HTR-8/SVneo (cell line): ENCODE results near the gene ADPRHL1.
"Not testable (repeated sequence)": the region's sequence is repeated elsewhere in the genome, so short reads cannot be mapped to it uniquely, and the experiment has no call there.

Source experiments
- DNase-seq: peaks from one replicate; pipeline ENCODE4 v3.0.0; 2011; ENCODE audit warnings: low spot score, mixed read lengths; ENCODE audit not compliant: insufficient read length
- FAIRE-seq: peaks from 2 replicates; lab custom pipeline; 2011; peaks lifted over from hg19 to GRCh38; lab: Jason Lieb, UNC

ADPRHL1 gene

DNA sequence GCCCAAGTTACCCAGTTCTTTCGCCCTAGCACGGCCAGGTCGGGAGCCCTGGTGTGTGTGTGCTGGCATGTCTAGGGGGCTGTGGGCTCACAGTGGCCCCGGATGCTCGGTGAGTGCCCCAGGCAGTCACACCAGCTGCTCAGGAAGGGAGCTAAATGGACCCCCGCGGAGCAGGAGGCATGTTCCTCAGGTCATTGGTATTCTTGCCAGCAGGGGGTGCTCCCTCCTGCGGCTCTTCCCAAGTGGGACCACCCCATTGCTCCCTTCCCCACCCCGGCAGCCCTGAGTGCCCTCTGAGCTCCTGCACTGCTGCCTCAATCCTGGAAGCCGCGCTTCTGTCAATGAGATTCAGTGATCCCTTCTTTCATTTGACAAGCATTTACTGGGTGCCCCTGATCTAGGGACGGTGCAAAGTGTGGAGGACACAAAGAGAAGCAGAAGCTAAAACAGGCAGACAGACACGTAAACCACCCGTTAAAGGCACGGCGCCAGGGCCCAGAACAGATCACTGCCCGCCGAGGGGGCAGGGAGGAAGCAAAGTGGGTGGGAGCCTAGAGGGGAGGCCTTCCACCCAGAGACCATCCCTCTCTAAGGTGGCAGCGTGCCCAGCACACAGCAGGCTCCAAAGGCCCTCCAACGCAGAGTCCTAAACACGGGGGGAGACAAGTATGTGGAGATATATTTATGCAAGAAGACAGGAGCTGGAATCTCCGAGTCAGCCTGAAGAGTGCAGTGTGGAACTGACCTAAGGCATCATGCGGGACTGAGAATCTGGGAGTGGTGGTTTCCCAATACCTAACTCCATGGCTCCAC, 5.2 kb upstream of the ADPRHL1 start:
- peak; percentile 19 for DNase-seq
- FAIRE-seq: no peak

DNA sequence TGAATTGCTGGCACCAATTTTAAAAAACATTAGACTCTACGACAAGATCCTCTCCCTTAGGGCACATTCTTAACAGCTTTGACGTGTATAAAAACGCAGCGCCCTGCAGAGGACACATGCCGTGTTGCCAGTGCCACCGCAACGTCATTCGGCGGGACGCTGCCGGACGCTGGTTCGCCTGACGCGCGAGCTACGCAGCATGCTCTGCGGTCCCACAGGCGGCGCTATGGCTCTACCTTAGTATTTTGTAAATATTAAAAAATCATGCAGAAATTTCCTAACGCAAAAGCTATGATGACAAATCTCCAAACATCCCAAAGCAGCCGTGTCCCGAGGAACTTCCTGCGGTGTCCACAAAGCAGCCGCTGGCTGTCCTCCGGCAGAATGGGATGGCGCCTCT, 4.2 kb upstream of the ADPRHL1 start:
- no peak for DNase-seq
- no peak for FAIRE-seq

DNA sequence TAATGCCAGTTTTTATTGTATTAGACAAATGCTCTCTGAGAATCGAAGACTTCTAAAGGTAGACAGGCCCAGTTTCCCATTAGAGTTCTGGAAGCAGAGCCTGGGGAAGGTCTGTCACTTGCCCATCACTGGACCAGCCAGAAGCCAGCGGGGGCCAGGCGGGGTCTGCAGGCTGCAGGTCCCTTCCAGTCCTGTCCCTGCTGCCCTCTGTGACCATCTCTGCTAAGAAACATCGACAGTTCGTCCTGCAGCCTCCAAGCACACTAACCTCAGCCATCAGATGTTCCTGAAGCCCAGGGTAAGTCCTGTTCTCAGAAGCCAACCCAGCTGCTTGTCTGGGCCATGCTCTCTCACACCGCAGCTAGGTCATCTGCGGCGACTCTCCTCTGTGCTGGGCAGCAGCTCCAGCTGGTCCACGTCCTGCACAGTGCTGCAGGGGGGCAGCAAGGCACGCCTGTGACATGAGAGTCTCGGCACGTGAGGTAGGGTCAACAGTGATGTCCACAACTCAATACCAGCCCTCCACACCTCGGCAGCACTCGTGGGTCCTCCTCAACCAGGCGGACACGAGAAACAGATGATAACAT, 2.9 kb upstream of the ADPRHL1 start:
- no peak for FAIRE-seq
- DNase-seq: no peak

DNA sequence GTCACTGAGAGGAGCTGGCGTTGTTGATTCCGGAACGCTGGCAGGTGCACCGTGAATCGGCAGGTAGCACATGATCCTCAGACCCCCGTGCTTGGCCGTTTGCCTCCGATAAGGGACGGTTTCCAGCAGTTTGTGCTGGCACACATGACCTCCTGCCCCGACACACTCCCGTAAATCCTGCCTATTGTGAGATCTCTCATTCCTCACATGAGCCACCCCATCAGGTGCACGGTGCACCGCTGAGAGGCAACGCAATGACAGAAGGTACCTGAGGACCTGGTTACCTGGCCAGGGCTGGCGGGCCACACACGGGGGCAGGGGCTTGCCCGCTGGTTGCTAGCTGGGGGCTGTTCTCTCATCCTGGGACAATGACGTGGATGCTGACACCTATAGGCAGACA, 2.1 kb upstream of the ADPRHL1 start:
- FAIRE-seq (no peak), DNase-seq (no peak)

DNA sequence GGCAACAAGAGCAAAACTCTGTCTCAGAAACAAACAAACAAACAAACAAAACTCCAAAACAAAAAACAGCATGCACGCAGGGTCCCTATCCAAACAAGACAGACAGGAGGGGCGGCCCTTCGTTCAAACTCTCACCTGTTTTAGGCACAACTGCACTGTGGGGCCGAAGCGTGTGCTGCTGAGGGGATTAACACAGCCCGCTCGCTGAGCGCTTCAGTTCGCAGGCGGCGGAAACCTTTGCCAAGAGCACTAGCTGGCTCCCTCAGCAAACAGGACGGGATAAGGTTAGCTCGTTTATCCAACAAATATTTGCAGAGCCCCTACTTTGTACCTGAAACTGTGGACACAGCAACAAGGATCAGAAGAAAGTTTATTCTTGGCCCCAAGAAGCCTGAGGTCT, 1.6 kb upstream of the ADPRHL1 start:
- DNase-seq: no peak
- no peak for FAIRE-seq

DNA sequence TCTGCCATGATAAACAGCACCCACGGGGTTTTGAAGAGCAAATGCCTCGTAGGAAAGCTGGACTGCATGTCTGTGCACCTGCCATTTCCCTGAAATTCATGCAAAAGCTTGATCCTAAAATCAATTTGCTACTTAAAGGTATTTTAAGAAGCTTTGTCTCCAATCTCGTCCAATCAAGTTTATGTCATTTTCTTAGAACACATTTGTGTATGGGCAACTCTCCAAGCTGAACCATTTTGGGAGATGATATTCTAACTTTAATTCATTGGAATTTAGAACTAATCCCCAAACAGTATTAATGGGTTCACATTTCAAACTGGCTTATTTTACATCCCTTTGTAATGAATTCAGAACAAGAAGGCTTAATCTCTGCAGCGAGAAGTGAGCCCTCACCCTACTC, 822 bp downstream of the ADPRHL1 start:
- DNase-seq (no peak), FAIRE-seq (no peak)

DNA sequence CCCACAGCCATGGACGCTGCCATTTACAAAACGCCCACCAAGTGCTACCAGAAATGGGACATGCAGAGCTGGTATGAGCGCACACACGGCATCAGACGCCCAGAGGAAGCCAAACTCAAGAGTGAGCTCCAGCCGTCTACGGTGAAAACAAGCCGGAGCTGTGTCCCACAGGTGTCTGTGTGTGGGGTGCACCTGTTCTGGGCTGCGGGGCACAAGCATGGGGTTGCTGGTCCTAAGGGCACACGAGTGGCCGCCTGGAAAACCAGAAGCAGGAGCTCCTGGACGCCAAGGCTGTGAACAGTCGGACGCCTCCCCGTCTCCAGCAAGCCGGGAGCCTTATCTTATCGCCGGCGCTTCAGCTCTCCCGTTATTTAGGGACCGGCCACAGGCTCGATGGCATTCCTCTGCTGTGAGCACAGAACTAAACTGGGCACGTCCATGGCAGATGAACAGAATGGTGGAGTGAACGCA, 1.3 kb downstream of the ADPRHL1 start:
- no peak for DNase-seq
- FAIRE-seq: no peak

DNA sequence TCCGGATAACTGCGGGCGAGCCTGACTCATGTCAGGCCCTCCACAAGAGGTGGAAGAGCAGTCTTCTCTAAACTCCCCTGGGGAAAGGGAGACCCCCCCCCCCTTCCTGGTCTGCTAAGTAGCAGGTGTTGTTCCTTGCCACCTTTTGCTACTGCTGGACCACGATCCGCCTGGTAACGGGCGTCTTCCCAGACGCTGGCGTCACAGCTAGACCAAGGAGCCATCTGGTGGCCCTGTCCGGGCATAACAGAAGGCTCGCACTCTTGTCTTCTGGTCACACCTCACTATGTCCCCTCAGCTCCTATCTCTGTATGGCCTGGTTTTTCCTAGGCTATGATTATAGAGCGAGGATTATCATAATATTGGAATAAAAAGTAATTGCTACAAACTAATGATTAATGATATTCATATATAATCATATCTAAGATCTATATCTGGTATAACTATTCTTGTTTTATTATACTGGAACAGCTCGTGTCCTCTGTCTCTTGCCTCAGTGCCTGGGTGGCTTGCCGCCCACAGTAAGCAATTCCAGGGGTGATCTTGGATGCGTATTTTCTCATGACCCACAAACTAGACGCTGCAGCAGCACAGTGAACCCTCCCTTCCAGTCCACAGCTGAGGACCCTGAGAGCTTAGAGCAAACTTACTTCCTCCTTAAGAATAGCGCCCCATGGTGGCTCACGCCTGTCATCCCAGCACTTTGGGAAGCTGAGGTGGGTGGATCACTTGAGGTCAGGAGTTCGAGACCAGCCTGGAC, 2.2 kb downstream of the ADPRHL1 start:
- not testable (repeated sequence) for DNase-seq, FAIRE-seq

DNA sequence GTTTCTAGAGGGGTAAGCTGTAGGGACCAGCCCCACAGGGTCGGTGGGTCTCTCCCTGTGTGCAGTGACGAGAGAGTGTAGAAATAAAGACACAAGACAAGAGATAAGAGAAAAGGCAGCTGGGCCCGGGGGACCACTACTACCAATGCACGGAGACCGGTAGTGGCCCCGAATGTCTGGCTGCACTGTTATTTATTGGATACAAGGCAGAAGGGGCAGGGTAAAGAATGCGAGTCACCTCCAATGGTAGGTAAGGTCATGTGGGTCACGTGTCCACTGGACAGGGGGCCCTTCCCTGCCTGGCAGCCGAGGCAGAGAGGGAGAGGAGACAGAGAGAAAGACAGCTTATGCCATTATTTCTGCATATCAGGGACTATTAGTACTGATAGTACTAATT, 2.9 kb downstream of the ADPRHL1 start:
- not testable (repeated sequence) for FAIRE-seq, DNase-seq

DNA sequence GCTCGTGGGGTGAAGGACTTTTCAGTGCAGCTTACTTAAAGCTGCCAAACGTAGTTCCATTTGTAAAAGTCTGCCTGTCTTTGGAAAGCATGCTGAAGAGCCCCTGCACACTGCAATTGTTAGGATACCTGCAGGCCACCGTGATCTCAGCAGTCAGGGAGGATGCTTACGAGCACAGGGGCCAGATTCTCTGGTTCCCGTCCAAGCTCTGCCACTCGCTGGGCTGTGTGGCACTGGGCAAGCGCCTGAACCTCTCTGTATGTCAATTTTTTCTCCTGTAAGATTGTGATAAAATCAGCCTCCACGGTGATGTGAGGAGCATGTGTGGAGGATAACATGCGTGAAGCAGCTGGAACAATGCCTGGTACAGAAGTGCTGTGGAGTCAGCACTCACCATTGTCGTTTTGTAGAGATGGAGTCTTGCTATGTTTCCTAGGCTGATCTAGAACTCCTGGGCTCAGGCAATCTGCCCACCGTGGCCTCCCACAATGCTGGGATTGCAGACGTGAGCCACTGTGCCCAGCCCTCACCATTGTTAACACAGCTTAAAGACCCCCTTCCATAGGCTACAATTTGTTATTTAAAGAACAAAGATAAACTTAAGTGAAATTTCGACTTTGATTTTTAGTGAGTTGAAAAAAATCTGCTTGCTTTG, 3.5 kb downstream of the ADPRHL1 start:
- FAIRE-seq: no peak
- DNase-seq: no peak

DNA sequence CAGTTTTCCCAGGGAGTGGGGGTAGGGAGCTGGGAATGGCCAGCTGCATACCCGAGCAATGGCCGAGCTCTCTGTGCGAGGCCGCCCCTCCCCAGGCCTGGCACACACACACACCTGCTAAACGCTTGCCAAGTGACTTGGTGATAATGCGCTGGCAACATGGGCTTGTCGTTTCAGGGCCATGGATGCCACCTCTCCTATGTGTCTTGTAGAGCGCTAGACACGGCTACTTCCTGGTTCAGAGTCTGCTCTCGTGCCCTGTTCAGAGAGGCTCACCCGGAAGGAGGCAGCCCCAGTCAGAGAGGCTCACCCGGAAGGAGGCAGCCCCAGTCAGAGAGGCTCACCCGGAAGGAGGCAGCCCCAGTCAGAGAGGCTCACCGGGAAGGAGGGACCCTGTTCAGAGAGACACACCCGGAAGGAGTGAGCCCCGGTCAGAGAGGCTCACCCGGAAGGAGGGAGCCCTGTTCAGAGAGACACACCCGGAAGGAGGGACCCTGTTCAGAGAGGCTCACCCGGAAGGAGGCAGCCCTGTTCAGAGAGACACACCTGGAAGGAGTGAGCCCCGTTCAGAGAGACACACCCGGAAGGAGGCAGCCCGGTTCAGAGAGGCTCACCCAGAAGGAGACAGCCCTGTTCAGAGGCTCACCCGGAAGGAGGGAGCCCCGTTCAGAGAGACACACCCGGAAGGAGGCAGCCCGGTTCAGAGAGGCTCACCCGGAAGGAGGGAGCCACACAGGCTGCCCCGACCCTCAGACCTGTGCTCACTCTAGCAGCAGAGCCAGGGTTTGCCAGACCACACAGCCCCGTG, 4.2 kb downstream of the ADPRHL1 start:
- FAIRE-seq (no peak), DNase-seq (no peak)

DNA sequence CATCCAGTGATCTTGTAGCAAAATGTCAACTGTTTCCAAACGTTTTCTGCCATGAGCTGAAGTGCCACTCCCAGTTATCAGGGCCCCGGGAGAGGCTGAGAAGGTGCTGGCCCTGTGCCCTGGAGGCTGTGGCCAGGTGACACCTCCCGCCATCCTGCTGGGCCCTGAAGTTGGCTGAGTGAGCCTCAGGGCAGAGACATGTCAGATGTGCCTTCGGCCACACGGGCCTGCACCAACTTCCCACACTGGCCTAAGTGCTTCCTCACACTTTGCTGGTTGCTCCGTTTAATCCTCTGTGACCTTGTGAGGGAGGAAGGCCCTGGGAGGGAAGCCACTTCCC, 4.8 kb downstream of the ADPRHL1 start:
- no peak for DNase-seq
- FAIRE-seq: no peak

DNA sequence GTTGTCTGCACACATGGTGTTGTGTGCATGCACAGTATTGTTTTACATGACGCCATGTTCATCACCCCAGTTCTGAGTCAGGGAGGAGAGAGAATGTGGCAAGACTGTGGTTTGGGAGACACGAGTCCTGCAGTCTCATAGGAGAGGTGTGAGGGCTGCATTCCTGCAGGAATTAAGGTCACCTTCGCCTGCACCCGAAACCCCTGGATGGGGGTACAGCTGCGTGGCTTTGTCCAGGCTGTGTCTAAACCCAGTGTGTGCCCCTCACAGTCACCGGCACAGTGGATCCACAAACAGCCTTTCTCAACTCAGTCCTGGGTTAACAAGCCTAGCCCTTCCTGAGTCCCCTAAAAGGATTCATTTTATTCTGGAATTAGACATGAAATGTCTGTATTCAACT, 5.7 kb downstream of the ADPRHL1 start:
- DNase-seq: no peak
- FAIRE-seq: no peak

DNA sequence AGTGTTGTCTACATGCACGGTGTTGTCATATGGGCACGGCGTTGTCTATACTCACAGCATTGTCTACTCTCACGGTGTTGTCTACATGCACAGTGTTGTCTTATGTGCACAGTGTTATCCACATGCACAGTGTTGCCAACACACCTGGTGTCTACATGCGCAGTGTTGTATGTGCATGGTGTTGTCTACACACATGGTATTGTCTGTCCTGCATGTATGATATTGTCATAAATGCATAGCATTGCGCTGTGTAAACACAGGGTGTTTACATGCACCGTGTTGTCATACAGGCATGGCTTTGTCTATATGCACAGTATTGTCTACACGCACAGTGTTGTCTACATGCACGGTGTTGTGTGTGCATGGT, 6.8 kb downstream of the ADPRHL1 start:
- FAIRE-seq (no peak), DNase-seq (no peak)

DNA sequence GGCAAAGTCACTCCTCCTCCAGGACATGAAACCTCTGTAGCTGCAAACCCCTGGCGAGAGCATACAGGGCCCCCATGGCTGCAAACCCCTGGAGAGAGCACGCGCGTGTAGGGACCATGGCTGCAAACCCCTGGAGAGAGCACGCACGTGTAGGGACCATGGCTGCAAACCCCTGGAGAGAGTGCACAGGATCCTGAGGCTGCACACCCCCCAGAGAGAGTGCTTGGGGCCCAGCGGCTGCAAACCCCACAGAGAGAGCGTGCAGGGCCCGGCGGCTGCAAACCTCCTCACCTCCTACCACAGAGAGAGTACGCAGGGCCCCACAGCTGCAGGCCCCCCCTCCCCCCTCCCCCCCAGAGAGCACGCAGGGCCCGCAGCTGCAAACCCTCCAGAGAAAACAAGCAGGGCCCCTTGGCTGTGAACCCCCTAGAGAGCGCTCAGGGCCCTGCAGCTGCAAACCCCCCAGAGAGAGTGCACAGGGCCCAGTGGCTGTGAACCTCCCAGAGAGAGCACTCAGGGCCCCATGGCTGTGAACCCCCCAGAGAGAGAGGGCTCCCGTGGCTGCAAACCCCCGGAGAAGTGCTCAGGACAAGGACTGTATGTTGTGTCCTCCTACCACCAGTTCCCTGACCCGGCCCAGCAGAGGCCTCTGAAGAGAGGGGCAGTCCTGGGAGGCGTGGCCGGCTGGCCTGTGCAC, 7.3 kb downstream of the ADPRHL1 start:
- DNase-seq: no peak
- FAIRE-seq: no peak

DNA sequence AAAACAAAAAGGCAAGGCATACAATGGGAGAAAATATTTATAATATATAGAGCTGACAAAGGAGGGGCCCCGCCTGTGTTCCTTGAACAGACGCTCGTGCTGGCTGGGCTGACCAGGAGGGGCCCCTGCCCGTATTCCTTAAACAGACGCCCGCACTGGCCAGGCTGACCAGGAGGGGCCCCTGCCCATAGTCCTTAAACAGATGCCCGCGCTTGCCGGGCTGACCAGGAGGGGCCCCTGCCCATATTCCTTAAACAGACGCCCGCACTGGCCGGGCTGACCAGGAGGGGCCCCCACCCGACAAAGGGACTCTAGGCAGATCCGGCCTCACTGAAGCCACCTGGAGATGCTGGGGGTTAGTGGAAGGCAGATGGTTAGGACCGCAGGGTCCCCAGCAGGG, 9.3 kb downstream of the ADPRHL1 start:
- DNase-seq: no peak
- no peak for FAIRE-seq

DNA sequence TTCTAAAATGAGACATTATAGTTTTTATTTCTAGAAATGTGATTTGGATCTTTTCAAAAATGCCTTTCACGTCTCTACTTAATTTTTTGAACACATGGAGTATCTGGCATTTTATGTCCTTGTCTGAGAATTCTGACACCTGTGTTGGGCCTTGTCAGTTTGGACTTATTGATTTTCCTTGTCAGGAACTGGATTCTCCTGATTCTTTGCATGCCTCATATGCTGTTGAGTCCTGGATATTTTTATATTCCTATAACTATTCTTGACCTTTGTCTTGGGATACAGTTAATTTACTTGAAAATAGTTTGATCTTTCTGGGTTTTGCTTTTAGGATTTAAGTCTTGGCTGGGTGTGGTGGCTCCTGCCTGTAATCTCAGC, 10.3 kb downstream of the ADPRHL1 start:
- DNase-seq (no peak), FAIRE-seq (no peak)

DNA sequence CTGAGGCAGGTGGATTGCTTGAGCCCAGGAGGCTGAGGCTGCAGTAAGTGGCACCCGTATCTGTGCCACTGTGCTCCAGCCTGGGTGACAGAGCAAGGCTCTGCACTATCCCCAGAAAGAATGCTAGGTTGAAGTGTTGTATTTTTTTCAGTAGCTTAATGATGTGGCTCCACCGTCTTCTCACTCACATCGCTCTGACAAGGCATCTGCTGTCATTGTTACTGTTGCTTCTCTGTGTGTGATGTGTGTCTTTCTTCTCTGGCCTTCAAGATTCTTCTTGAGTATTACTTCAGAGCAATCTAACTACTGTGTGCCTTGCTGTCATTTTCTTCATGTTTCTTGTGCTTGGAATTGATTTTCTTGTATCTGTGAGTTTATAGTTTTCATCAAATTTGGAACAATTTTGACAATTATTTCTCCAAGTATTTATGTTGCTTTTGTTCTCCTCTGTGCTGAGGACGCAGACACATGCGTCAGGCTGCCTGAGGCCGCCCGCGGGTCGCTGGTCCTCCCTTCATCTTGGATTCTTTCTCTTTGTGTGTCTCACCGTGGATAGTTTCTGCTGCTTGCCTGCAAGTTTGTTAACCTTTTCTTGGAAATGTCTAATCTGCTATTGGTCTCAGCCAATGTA, 10.8 kb downstream of the ADPRHL1 start:
- DNase-seq: no peak
- FAIRE-seq: no peak

DNA sequence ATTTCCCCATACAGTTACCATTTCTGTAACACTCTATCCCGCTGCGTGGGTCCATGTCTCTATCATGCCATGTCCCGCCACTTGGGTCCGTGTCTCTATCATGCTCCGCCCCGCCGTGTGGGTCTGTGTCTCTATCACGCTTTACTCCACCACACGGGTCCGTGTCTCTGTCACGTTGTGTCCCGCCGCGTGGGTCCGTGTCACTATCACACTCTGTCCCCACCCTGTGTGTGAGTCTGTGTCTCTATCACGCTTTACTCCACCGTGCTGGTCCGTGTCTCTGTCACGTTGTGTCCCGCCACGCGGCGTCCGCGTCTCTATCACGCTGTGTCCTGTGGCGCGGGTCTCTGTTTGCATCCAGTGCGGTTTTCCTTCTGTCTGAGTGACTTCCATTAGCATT, 11.6 kb downstream of the ADPRHL1 start:
- FAIRE-seq: no peak

More for the DNA sequence above, 11.6 kb downstream of the ADPRHL1 start:
- no peak for DNase-seq
